Ishikawa (cell line): ENCODE data around the gene DEFB112.

Experiments used
- CEBPB ChIP-seq: IDR thresholded peaks from 2 replicates; pipeline ENCODE4 v1.6.1; 2012
- CREB1 ChIP-seq: IDR thresholded peaks from 2 replicates; pipeline ENCODE4 v1.6.1; 2012; ENCODE audit warnings: low read depth
- EGR1 ChIP-seq: IDR thresholded peaks from 2 replicates; pipeline ENCODE4 v1.6.1; 2012
- EP300 ChIP-seq: IDR thresholded peaks from 2 replicates; pipeline ENCODE4 v1.6.1; 2012; ENCODE audit warnings: borderline replicate concordance
- FOXM1 ChIP-seq: IDR thresholded peaks from 2 replicates; pipeline ENCODE4 v1.6.1; 2012; ENCODE audit warnings: low read depth, borderline replicate concordance
- NFIC ChIP-seq: IDR thresholded peaks from 2 replicates; pipeline ENCODE4 v1.6.1; 2012
- RAD21 ChIP-seq: IDR thresholded peaks from 2 replicates; pipeline ENCODE4 v1.6.1; 2012; ENCODE audit warnings: low read depth
- TAF1 ChIP-seq: IDR thresholded peaks from 2 replicates; pipeline ENCODE4 v1.6.1; 2012; ENCODE audit warnings: low read depth, mild to moderate bottlenecking
- TCF12 ChIP-seq: IDR thresholded peaks from 2 replicates; pipeline ENCODE4 v1.6.1; 2012; ENCODE audit warnings: low read depth
- TEAD4 ChIP-seq: IDR thresholded peaks from 2 replicates; pipeline ENCODE4 v1.6.1; 2012
- USF1 ChIP-seq: IDR thresholded peaks from 2 replicates; pipeline ENCODE4 v1.6.1; 2012
- YY1 ChIP-seq: IDR thresholded peaks from 2 replicates; pipeline ENCODE4 v1.6.1; 2012; ENCODE audit warnings: low read depth
- ZBTB7A ChIP-seq: IDR thresholded peaks from 2 replicates; pipeline ENCODE4 v1.6.1; 2012; ENCODE audit warnings: low read depth
- TF ChIP-seq, protein P1 (sequence below): IDR thresholded peaks from 2 replicates; pipeline ENCODE4 v1.6.1; 2012
- TF ChIP-seq, protein P2 (sequence below): IDR thresholded peaks from 2 replicates; pipeline ENCODE4 v1.6.1; 2012; ENCODE audit warnings: low read depth, mild to moderate bottlenecking

The DEFB112 gene

GRCh38 chr6:50087231-50087954 lies 37.7 kb upstream of the DEFB112 start:
- no peak for TF ChIP-seq TEAD4
- no peak for TF ChIP-seq EGR1
- TF ChIP-seq USF1 = no peak
- TF ChIP-seq CEBPB = no peak
- no peak for TF ChIP-seq ZBTB7A
- no peak for TF ChIP-seq TCF12
- no peak for TF ChIP-seq RAD21
- TF ChIP-seq YY1 = no peak
- TF ChIP-seq, protein P1, sequence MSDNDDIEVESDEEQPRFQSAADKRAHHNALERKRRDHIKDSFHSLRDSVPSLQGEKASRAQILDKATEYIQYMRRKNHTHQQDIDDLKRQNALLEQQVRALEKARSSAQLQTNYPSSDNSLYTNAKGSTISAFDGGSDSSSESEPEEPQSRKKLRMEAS = no peak
- TF ChIP-seq NFIC = no peak
- TF ChIP-seq CREB1 = no peak
- TF ChIP-seq TAF1 = no peak
- TF ChIP-seq, protein P2, sequence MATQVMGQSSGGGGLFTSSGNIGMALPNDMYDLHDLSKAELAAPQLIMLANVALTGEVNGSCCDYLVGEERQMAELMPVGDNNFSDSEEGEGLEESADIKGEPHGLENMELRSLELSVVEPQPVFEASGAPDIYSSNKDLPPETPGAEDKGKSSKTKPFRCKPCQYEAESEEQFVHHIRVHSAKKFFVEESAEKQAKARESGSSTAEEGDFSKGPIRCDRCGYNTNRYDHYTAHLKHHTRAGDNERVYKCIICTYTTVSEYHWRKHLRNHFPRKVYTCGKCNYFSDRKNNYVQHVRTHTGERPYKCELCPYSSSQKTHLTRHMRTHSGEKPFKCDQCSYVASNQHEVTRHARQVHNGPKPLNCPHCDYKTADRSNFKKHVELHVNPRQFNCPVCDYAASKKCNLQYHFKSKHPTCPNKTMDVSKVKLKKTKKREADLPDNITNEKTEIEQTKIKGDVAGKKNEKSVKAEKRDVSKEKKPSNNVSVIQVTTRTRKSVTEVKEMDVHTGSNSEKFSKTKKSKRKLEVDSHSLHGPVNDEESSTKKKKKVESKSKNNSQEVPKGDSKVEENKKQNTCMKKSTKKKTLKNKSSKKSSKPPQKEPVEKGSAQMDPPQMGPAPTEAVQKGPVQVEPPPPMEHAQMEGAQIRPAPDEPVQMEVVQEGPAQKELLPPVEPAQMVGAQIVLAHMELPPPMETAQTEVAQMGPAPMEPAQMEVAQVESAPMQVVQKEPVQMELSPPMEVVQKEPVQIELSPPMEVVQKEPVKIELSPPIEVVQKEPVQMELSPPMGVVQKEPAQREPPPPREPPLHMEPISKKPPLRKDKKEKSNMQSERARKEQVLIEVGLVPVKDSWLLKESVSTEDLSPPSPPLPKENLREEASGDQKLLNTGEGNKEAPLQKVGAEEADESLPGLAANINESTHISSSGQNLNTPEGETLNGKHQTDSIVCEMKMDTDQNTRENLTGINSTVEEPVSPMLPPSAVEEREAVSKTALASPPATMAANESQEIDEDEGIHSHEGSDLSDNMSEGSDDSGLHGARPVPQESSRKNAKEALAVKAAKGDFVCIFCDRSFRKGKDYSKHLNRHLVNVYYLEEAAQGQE = no peak
- no peak for TF ChIP-seq EP300
- no peak for TF ChIP-seq FOXM1

- TF ChIP-seq EGR1 (no peak), USF1 (no peak), CREB1 (no peak), TEAD4 (no peak), CEBPB (no peak), FOXM1 (no peak), TCF12 (no peak), TAF1 (no peak)
- TF ChIP-seq, protein P1 = no peak
Measured at GRCh38 chr6:50077385-50077784, 27.7 kb upstream of the DEFB112 start.

- TF ChIP-seq, protein P1 = no peak
- TF ChIP-seq ZBTB7A (no peak), USF1 (no peak), FOXM1 (no peak)
Measured at GRCh38 chr6:50076431-50076830, 26.7 kb upstream of the DEFB112 start.

DNA sequence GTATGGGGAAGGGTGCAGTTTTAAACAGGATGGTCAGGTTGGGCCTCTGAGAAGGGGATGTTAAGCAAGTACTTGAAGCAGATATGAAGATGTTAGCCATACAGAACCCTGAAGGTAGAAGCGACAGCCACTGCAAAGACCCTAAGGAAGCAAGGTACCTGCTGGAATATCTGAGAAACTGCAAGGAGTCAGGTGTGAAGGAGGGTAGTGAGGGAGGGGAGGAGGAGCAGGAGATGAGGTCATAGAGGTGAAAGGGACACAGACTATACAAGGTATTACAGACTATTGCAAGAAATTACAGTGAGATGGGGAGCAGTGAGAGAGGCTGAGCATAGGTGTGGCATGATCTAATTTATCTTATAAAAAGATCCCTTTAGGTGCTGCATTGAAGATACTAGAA lies 22.2 kb upstream of the DEFB112 start:
- TF ChIP-seq, protein P1 = no peak
- TF ChIP-seq CREB1 (no peak), RAD21 (no peak), ZBTB7A (no peak), EGR1 (no peak), TAF1 (no peak)

DNA sequence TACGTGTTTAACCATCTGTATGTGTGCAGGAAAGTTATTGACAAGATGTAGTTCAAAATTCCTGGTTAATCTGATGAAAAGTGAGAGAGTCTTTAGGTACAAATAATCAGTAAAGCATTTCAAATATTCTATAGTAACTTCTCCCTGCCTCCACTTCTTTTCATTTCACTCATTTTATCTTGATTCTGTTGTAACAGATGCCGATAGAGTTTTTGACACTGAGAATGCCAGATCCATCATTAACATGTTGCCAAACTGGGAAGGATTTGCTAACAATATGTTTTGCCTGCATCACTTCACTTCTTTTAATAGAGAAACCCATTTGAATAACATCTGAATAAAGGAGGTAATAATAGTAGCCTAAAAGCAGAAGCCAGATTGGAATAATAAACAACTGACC lies 20.4 kb upstream of the DEFB112 start:
- no peak for TF ChIP-seq TCF12
- no peak for TF ChIP-seq CEBPB
- no peak for TF ChIP-seq NFIC
- TF ChIP-seq YY1 = no peak
- no peak for TF ChIP-seq ZBTB7A
- no peak for TF ChIP-seq EGR1
- TF ChIP-seq EP300 = no peak
- TF ChIP-seq USF1 = no peak
- TF ChIP-seq CREB1 = no peak
- no peak for TF ChIP-seq TAF1
- TF ChIP-seq TEAD4 = no peak
- TF ChIP-seq, protein P1 = no peak
- TF ChIP-seq, protein P2 = no peak
- no peak for TF ChIP-seq FOXM1
- no peak for TF ChIP-seq RAD21
